OCI-M1 (cell line): ENCODE measurements around the gene SDR42E1.
A peak's percentile ranks its signal among the peaks of the same experiment; 100 is the strongest.

ENCODE experiments used
- DNase-seq: peaks from one replicate; lab custom pipeline; 2025; lab: John Stamatoyannopoulos, UW

Gene SDR42E1

DNA sequence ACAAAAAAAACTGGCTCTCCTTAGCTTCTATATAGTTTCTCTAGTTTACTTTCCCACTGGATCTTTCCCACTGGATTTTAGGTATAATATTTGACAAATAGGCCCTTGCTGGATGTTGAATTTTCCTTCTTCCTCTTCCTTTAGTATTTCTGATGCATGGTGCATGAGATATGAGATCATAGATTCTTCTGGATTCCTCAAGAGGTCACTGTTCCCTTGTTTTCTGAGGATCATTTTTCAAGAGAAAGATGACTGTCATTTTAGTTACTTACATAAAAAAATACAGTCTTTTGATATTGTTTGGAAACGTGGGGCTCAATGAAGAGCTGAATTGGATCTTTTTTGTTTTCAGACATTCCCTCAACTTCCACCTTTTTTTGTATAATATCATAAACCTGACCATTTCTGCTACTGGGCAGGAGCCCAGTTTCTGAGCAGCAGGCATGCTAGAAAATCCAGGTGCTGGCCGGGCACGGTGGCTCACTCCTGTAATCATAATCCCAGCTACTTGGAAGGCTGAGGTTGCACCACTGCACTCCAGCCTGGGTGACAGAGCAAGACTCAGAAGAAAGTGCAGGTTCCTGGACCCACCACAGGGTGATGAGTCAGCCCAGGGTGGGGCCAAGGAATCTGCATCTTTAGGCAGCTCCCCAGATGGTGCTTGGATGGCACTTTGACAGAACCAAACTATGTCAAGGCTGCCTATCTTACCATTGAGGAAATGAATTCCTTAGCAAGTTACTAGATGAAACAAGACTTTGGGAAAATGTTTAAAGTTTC is 70.3 kb downstream of the SDR42E1 start:
- DNase-seq = peak; percentile 72

DNA sequence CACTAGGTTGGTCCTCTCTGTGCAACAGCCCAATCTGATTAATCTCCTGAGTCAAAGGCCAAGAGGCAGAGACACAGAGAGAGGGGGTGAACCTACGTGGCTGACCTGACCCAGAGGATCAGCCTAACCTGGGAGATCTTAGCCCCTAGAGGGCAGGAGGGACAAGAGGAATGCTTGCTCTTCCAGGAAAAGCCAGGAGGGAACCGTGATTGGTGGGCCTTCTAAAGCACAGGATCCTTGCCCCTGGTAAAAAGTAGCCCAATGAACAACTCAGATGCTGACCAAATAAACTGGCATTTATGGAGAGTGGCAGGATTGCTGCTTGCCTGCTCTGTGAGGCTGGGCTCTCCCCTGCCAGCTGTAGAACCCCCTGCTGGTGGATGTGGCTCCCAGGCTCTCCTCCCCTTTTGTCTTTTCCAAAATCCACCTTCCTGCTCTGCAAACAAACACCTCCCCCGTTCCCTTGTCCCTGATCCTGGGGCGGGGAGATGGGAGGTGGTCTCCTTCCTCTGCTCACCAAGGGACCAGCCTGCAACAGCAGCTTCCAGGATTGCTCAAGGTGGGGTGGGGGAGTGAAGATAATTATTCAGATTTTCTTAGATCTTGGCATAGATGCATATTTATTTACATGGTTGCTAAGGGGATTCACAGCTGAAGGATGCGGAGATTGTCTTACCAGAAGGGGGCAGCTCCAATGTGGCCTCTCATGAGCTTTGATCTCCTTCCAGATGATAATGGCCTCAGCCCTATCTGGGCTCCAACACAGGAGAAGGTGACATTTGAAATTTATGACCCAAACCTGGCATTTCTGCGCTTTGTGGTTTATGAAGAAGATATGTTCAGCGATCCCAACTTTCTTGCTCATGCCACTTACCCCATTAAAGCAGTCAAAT is 71.9 kb downstream of the SDR42E1 start:
- no peak for DNase-seq
